ENCODE data around the gene CHST5. TPM values are rescaled to one million over a fixed set of nuclear protein-coding genes. Genes with fewer than 3 reads are reported as not detected.

The CHST5 gene
- total and polyA plus RNA-seq, 2 donors (not counting 1 experiment from before 2014, with no cell fraction given) = under 0.01 TPM; not detected in 1

- Histone ChIP-seq H3K4me1 (ENCODE audit: control insufficient read depth, extremely low read depth, insufficient read depth, low read length) (no peaks in the 10 kb centered on the region), H4K20me1 (ENCODE audit: control insufficient read depth, extremely low read depth, insufficient read depth, low read length) (no peaks in the 10 kb centered on the region), H3K79me2 (ENCODE audit: control insufficient read depth, insufficient read depth, low read length) (no peaks in the 10 kb centered on the region), H2AFZ (ENCODE audit: low read length) (no peak overlapping the region), H3K27me3 (ENCODE audit: control insufficient read depth, insufficient read depth, low read length) (peaks cover 5% of the 10 kb centered on the region), H3K4me3 (replicated peaks in 1 of 4; ENCODE audit: control extremely low read depth in 1 of 4, insufficient read depth in 1 of 4, low read depth in 3 of 4, low read length in 4 of 4) (peak overlapping the region in 1 of 4 experiments; percentile 23), H3K9ac (ENCODE audit: insufficient read depth, low read length) (no peak overlapping the region), H3K27ac (ENCODE audit: insufficient read depth, low read length) (no peak overlapping the region), H3K9me3 (ENCODE audit: control insufficient read depth, insufficient read depth, low read depth, low read length) (no peaks in the 10 kb centered on the region), H3K4me2 (ENCODE audit: extremely low read depth, insufficient read depth, low read length) (peak overlapping the region; percentile 84), H3K36me3 (ENCODE audit: control insufficient read depth, insufficient read depth, low read length) (no peaks in the 10 kb centered on the region)
- no peak for DNase-seq (ENCODE audit: low read depth in 2 of 2)
- TF ChIP-seq EZH2 (IDR thresholded peaks at IDR 0.05; ENCODE audit: low read length, missing control alignments) = no peak
These were observed 41.7 kb downstream of the CHST5 start for GRCh38 chr16:75494184-75494583.

- Histone ChIP-seq H2AFZ (ENCODE audit: low read length) (no peak overlapping the region), H3K4me2 (ENCODE audit: extremely low read depth, insufficient read depth, low read length) (no peak overlapping the region), H3K79me2 (ENCODE audit: control insufficient read depth, insufficient read depth, low read length) (no peaks in the 10 kb centered on the region), H3K9me3 (ENCODE audit: control insufficient read depth, insufficient read depth, low read depth, low read length) (no peaks in the 10 kb centered on the region), H3K4me1 (ENCODE audit: control insufficient read depth, extremely low read depth, insufficient read depth, low read length) (no peaks in the 10 kb centered on the region), H3K4me3 (replicated peaks in 1 of 4; ENCODE audit: control extremely low read depth in 1 of 4, insufficient read depth in 1 of 4, low read depth in 3 of 4, low read length in 4 of 4) (no peak overlapping the region), H3K9ac (ENCODE audit: insufficient read depth, low read length) (no peak overlapping the region), H3K27ac (ENCODE audit: insufficient read depth, low read length) (no peak overlapping the region), H3K36me3 (ENCODE audit: control insufficient read depth, insufficient read depth, low read length) (no peaks in the 10 kb centered on the region), H3K27me3 (ENCODE audit: control insufficient read depth, insufficient read depth, low read length) (peaks cover 5% of the 10 kb centered on the region), H4K20me1 (ENCODE audit: control insufficient read depth, extremely low read depth, insufficient read depth, low read length) (no peaks in the 10 kb centered on the region)
- DNase-seq (ENCODE audit: low read depth in 2 of 2) = no peak
- TF ChIP-seq EZH2 (IDR thresholded peaks at IDR 0.05; ENCODE audit: low read length, missing control alignments) (no peak), CTCF (conservative IDR thresholded peaks at IDR 0.05 in 1 of 2, IDR thresholded peaks at IDR 0.05 in 1 of 2; ENCODE audit: low read depth in 1 of 2, low read length in 2 of 2) (no peak)
These were observed 44.0 kb downstream of the CHST5 start for GRCh38 chr16:75491876-75492275.

GRCh38 chr16:75488322-75488721 lies 47.6 kb downstream of the CHST5 start:
- H3K27ac ChIP-seq (ENCODE audit: insufficient read depth, low read length) = no peak overlapping the region
- no peak overlapping the region for H3K4me2 ChIP-seq (ENCODE audit: extremely low read depth, insufficient read depth, low read length)
- H3K4me1 ChIP-seq (ENCODE audit: control insufficient read depth, extremely low read depth, insufficient read depth, low read length) = no peaks in the 10 kb centered on the region
- H3K9me3 ChIP-seq (ENCODE audit: control insufficient read depth, insufficient read depth, low read depth, low read length) = no peaks in the 10 kb centered on the region
- peaks cover 4% of the 10 kb centered on the region for H3K27me3 ChIP-seq (ENCODE audit: control insufficient read depth, insufficient read depth, low read length)
- no peak overlapping the region for H2AFZ ChIP-seq (ENCODE audit: low read length)
- no peaks in the 10 kb centered on the region for H3K79me2 ChIP-seq (ENCODE audit: control insufficient read depth, insufficient read depth, low read length)
- H3K36me3 ChIP-seq (ENCODE audit: control insufficient read depth, insufficient read depth, low read length) = no peaks in the 10 kb centered on the region
- no peak for DNase-seq (ENCODE audit: low read depth in 2 of 2)
- TF ChIP-seq EZH2 (IDR thresholded peaks at IDR 0.05; ENCODE audit: low read length, missing control alignments) (no peak), CTCF (conservative IDR thresholded peaks at IDR 0.05 in 1 of 2, IDR thresholded peaks at IDR 0.05 in 1 of 2; ENCODE audit: low read depth in 1 of 2, low read length in 2 of 2) (no peak)
- H3K9ac ChIP-seq (ENCODE audit: insufficient read depth, low read length) = no peak overlapping the region
- H4K20me1 ChIP-seq (ENCODE audit: control insufficient read depth, extremely low read depth, insufficient read depth, low read length) = no peaks in the 10 kb centered on the region
- no peak overlapping the region for H3K4me3 ChIP-seq (replicated peaks in 1 of 4; ENCODE audit: control extremely low read depth in 1 of 4, insufficient read depth in 1 of 4, low read depth in 3 of 4, low read length in 4 of 4)
